HCT116 (cell line): Measurements from ENCODE around the gene ZNF160. TPM values are rescaled to one million over a fixed set of nuclear protein-coding genes. Genes with fewer than 3 reads are reported as not detected.

Experiments used
- ATAC-seq: fragments of 200-7000 bp; cut with Tn5 transposase; 2 replicates; pipeline ENCODE4 v1.9.1; 2020; ENCODE audit warnings: mild to moderate bottlenecking, moderate library complexity
- BruUV-seq: library from RNA; stranded (reverse); fragments of 400-500 nt; replicated peaks from 2 replicates; lab custom pipeline; 2021; lab: Mats Ljungman, UMichigan
- CTCF ChIA-PET: fragments of 300-600 bp; sonication (Branson Sonifier 250); formaldehyde crosslinking; loops from one replicate; lab custom pipeline; 2021; ENCODE audit warnings: antibody characterized with exemption; lab: Charles Lee
- POLR2A ChIA-PET: fragments of 300-600, 350-600 bp; sonication (Branson Sonifier 250); formaldehyde crosslinking; loops from one replicate; lab custom pipeline; 2021; ENCODE audit warnings: antibody characterized with exemption; lab: Charles Lee
- RAD21 ChIA-PET, 2 experiments: fragments of 300-600 bp; sonication (Branson Sonifier 250); formaldehyde crosslinking; loops; one replicate each; lab custom pipeline; 2023; ENCODE audit warnings: low total read pairs in 2 of 2; ENCODE audit not compliant: uncharacterized antibody in 2 of 2, unreplicated experiment in 2 of 2, low non-redundant PET in 1 of 2; lab: Charles Lee
- DNase-seq: peaks from one replicate; pipeline ENCODE4 v3.0.0-alpha.2; 2010; ENCODE audit warnings: low read depth, low spot score
- H2AFZ ChIP-seq: fragments of 200-600 bp; shearing (Covaris generic), sonication (generic); 2 replicates; pipeline ENCODE4 v1.6.1; 2017; ENCODE audit warnings: low read depth, mixed run types, mixed read lengths, antibody characterized with exemption, low read length; ENCODE audit not compliant: poor library complexity, severe bottlenecking
- H3K27ac ChIP-seq: 2 replicates; pipeline ENCODE4 v1.5.1; 2012; ENCODE audit warnings: low read depth, low read length
- H3K27me3 ChIP-seq: fragments of 200-600 bp; sonication (generic); 2 replicates; pipeline ENCODE4 v1.6.1; 2016; ENCODE audit warnings: mixed run types, low read length, mixed read lengths; ENCODE audit not compliant: insufficient read depth
- H3K36me3 ChIP-seq, 2 experiments: fragments of 200-500 bp in 1 of 2; fragments of 200-600 bp in 1 of 2; sonication (Bioruptor generic) in 1 of 2; sonication (generic) in 1 of 2; 2 replicates each; pipeline versions ENCODE4 v1.5.1 to v1.6.1; 2014 to 2016; ENCODE audit warnings: low read length in 2 of 2, inconsistent platforms in 1 of 2, mixed read lengths in 1 of 2, mixed run types in 1 of 2; ENCODE audit not compliant: insufficient read depth in 2 of 2, control insufficient read depth in 1 of 2
- H3K4me1 ChIP-seq, 2 experiments: fragments of 200-600 bp in 1 of 2; sonication (generic) in 1 of 2; 2 replicates each; pipeline versions ENCODE4 v1.5.1 to v1.6.1; 2012 to 2017; ENCODE audit warnings: low read length in 2 of 2, inconsistent platforms in 1 of 2, mild to moderate bottlenecking in 1 of 2, mixed read lengths in 1 of 2, mixed run types in 1 of 2, moderate library complexity in 1 of 2; ENCODE audit not compliant: insufficient read depth in 2 of 2, control insufficient read depth in 1 of 2
- H3K4me2 ChIP-seq: fragments of 200-600 bp; sonication (generic); 2 replicates; pipeline ENCODE4 v1.6.1; 2017; ENCODE audit warnings: mixed run types, low read length, mixed read lengths
- H3K4me3 ChIP-seq, 2 experiments: fragments of 200-600 bp in 1 of 2; sonication (generic) in 1 of 2; replicated peaks in 1 of 2; 2 replicates each; pipeline ENCODE4 v1.5.1; 2011 to 2016; ENCODE audit warnings: low read length in 2 of 2, control low read depth in 1 of 2, low read depth in 1 of 2, mild to moderate bottlenecking in 1 of 2, mixed read lengths in 1 of 2, mixed run types in 1 of 2
- H3K79me2 ChIP-seq: fragments of 200-600 bp; sonication (generic); 2 replicates; pipeline ENCODE4 v1.6.1; 2017; ENCODE audit warnings: mild to moderate bottlenecking, mixed run types, low read length, moderate library complexity, mixed read lengths; ENCODE audit not compliant: insufficient read depth
- H3K9ac ChIP-seq: fragments of 200-600 bp; sonication (generic); 2 replicates; pipeline ENCODE4 v1.6.1; 2016; ENCODE audit warnings: low read length, mixed read lengths
- H3K9me2 ChIP-seq: fragments of 200-600 bp; sonication (generic), shearing (Covaris generic); 2 replicates; pipeline ENCODE4 v1.6.1; 2017; ENCODE audit warnings: mixed run types, mild to moderate bottlenecking, moderate library complexity; ENCODE audit not compliant: insufficient read depth
- H3K9me3 ChIP-seq, 2 experiments: fragments of 200-500 bp in 1 of 2; fragments of 200-600 bp in 1 of 2; sonication (Bioruptor generic) in 1 of 2; sonication (generic) in 1 of 2; 2 replicates each; pipeline ENCODE4 v1.6.1; 2014 to 2017; ENCODE audit warnings: low read length in 2 of 2, mixed read lengths in 2 of 2, inconsistent platforms in 1 of 2, low read depth in 1 of 2, mild to moderate bottlenecking in 1 of 2, mixed run types in 1 of 2, moderate library complexity in 1 of 2; ENCODE audit not compliant: control insufficient read depth in 1 of 2, insufficient read depth in 1 of 2
- H4K20me1 ChIP-seq: fragments of 200-600 bp; sonication (generic), shearing (Covaris generic); 2 replicates; pipeline ENCODE4 v1.6.1; 2017; ENCODE audit warnings: mixed run types, mild to moderate bottlenecking, moderate library complexity; ENCODE audit not compliant: insufficient read depth
- ATF3 ChIP-seq: IDR thresholded peaks from 2 replicates; pipeline ENCODE4 v1.6.1; 2012
- CEBPB ChIP-seq: IDR thresholded peaks from 2 replicates; pipeline ENCODE4 v1.6.1; 2012; ENCODE audit warnings: low read depth
- CTCF ChIP-seq, 3 experiments: fragments of 200-600 bp in 1 of 3; sonication (generic) in 1 of 3; IDR thresholded peaks in 2 of 3; conservative IDR thresholded peaks in 1 of 3; 2 replicates each; pipeline ENCODE4 v1.5.1; 2012 to 2017; ENCODE audit warnings: low read depth in 2 of 3, low read length in 2 of 3, antibody characterized with exemption in 1 of 3, borderline replicate concordance in 1 of 3, control low read depth in 1 of 3, mild to moderate bottlenecking in 1 of 3, mixed read lengths in 1 of 3, mixed run types in 1 of 3, moderate library complexity in 1 of 3; ENCODE audit not compliant: insufficient read depth in 1 of 3
- EZH2 ChIP-seq: fragments of 200-600 bp; sonication (generic); IDR thresholded peaks from 2 replicates; pipeline ENCODE4 v1.6.1; 2017; ENCODE audit warnings: antibody characterized with exemption, mixed run types
- JUND ChIP-seq: IDR thresholded peaks from 2 replicates; pipeline ENCODE4 v1.6.1; 2012
- RAD21 ChIP-seq: IDR thresholded peaks from 2 replicates; pipeline ENCODE4 v1.6.1; 2012; ENCODE audit warnings: low read depth, mild to moderate bottlenecking
- SIN3A ChIP-seq: IDR thresholded peaks from 2 replicates; pipeline ENCODE4 v1.6.1; 2012; ENCODE audit warnings: low read depth
- SP1 ChIP-seq: IDR thresholded peaks from 2 replicates; pipeline ENCODE4 v1.6.1; 2012; ENCODE audit warnings: low read depth
- TCF7L2 ChIP-seq: IDR thresholded peaks from 2 replicates; pipeline ENCODE4 v1.7.0; 2011; ENCODE audit warnings: borderline replicate concordance, inconsistent platforms; ENCODE audit not compliant: insufficient read depth, insufficient read length; ENCODE audit errors: extremely low read depth
- YY1 ChIP-seq: IDR thresholded peaks from 2 replicates; pipeline ENCODE4 v1.6.1; 2011; ENCODE audit warnings: low read length, low read depth, moderate library complexity, mild to moderate bottlenecking; ENCODE audit not compliant: insufficient replicate concordance; ENCODE audit errors: extremely low read depth
- ZFX ChIP-seq: fragments of 450-650 bp; IDR thresholded peaks from 2 replicates; pipeline ENCODE4 v1.6.1; 2017
- ZNF274 ChIP-seq: fragments of 200-500 bp; sonication (Bioruptor generic); IDR thresholded peaks from 2 replicates; pipeline ENCODE4 v1.6.1; 2014; ENCODE audit warnings: mild to moderate bottlenecking, low read depth, low read length, inconsistent platforms
- intact Hi-C: fragments of 100-400 bp; cut with micrococcal nuclease; formaldehyde crosslinking; loops from 2 replicates; pipeline ENCODE4 v1.10.0; 2022
- total RNA-seq: library from RNA; stranded (reverse); gene quantifications from one replicate; pipeline ENCODE4 v1.2.1, GENCODE V29; 2021; ENCODE audit not compliant: unreplicated experiment

Gene ZNF160
- total RNA-seq, 1 experiment from 2014 or later, result 14.9 TPM

GRCh38 chr19:53019684-53020083 lies 83.5 kb downstream of the ZNF160 start:
- no peak overlapping the region for H3K9ac ChIP-seq
- BruUV-seq, result no TSS peak
- H3K27me3 ChIP-seq, result no peaks in the 10 kb centered on the region
- no peaks in the 10 kb centered on the region for H3K36me3 ChIP-seq
- RAD21 ChIA-PET, result no interaction called here
- no peaks in the 10 kb centered on the region for H3K79me2 ChIP-seq
- no peak overlapping the region for H2AFZ ChIP-seq
- TF ChIP-seq CEBPB, result no peak
- TF ChIP-seq CTCF (IDR thresholded peaks at IDR 0.05 in 2 of 3, conservative IDR thresholded peaks at IDR 0.05 in 1 of 3; ENCODE audit: borderline replicate concordance in 1 of 3, insufficient read depth in 1 of 3, low read depth in 2 of 3, low read length in 2 of 3), result peak in 2 of 3 experiments; percentile 10 to 12; a peak in 2 of 6 replicates
- no peak for TF ChIP-seq SIN3A
- no peak for TF ChIP-seq TCF7L2
- no peak for TF ChIP-seq ATF3
- no peak for TF ChIP-seq ZFX
- TF ChIP-seq ZNF274, result no peak
- TF ChIP-seq JUND, result no peak
- no peak for TF ChIP-seq SP1
- no peak for TF ChIP-seq YY1
- no peak for TF ChIP-seq EZH2
- TF ChIP-seq RAD21, result peak; percentile 40; the same call in 1 of the 2 replicates
- H3K4me1 ChIP-seq, result no peaks in the 10 kb centered on the region
- POLR2A ChIA-PET, result no interaction called here
- H3K27ac ChIP-seq, result no peak overlapping the region
- CTCF ChIA-PET, result no interaction called here
- no peak overlapping the region for H3K4me3 ChIP-seq
- no peak for ATAC-seq
- no peaks in the 10 kb centered on the region for H4K20me1 ChIP-seq
- H3K9me3 ChIP-seq, result peaks cover 3 to 4% of the 10 kb centered on the region in 2 experiments; a peak in 2 of 4 replicates
- no peaks in the 10 kb centered on the region for H3K9me2 ChIP-seq
- H3K4me2 ChIP-seq, result no peak overlapping the region
- peak; percentile 3 for DNase-seq
- intact Hi-C loops, result no loop called here

Other genes starting within 250 kb of the ZNF160 start
- 12.3 TPM for gene ZNF468, start 245.8 kb downstream of the ZNF160 start, total RNA-seq
- 9.2 TPM for gene ZNF320, start 205.8 kb downstream of the ZNF160 start, total RNA-seq
- 6.4 TPM for gene ZNF888, start 180.0 kb downstream of the ZNF160 start, total RNA-seq
- gene ZNF816, start 140.5 kb downstream of the ZNF160 start, total RNA-seq, result 8.9 TPM
- not detected for gene ERVV-1, start 89.5 kb downstream of the ZNF160 start, total RNA-seq
- gene ERVV-2, start 58.7 kb downstream of the ZNF160 start, total RNA-seq, result not detected
- not detected for gene ZNF415, start 29.5 kb upstream of the ZNF160 start, total RNA-seq
- gene ZNF347, start 55.6 kb upstream of the ZNF160 start, total RNA-seq, result 0.17 TPM
- gene ZNF665, start 89.9 kb upstream of the ZNF160 start, total RNA-seq, result 0.44 TPM
- gene ZNF677, start 151.5 kb upstream of the ZNF160 start, total RNA-seq, result 0.34 TPM
- gene VN1R2, start 154.9 kb upstream of the ZNF160 start, total RNA-seq, result not detected
- not detected for gene VN1R4, start 164.3 kb upstream of the ZNF160 start, total RNA-seq
- 5.4 TPM for gene ZNF845, start 230.3 kb upstream of the ZNF160 start, total RNA-seq